HEK293 (cell line): ENCODE data around the gene TBCK.

Source experiments
- CTCF ChIA-PET: fragments of 350-600 bp; formaldehyde crosslinking; extraction: SDS; loops from one replicate; lab custom pipeline; 2021; ENCODE audit warnings: antibody characterized with exemption; lab: Yijun Ruan, JAX
- POLR2A ChIA-PET: fragments of 300-600 bp; formaldehyde crosslinking; extraction: SDS; loops from one replicate; lab custom pipeline; 2020; ENCODE audit warnings: antibody characterized with exemption, inconsistent platforms; lab: Yijun Ruan, JAX
- H3K27ac ChIP-seq: fragments of 200-500 bp; sonication (Bioruptor generic); 2 replicates; pipeline ENCODE4 v1.5.1; 2014; ENCODE audit warnings: low read depth, low read length, control low read depth, inconsistent platforms; ENCODE audit errors: extremely low read depth
- H3K36me3 ChIP-seq, 2 experiments: fragments of 200-500 bp in 1 of 2; sonication (Bioruptor generic) in 1 of 2; 1 replicate in 1 of 2; 2 replicates in 1 of 2; pipeline ENCODE4 v1.5.1; 2014 to 2017; ENCODE audit warnings: inconsistent platforms in 2 of 2, low read length in 2 of 2; ENCODE audit not compliant: control insufficient read depth in 2 of 2, insufficient read depth in 1 of 2
- H3K4me1 ChIP-seq: fragments of 200-500 bp; sonication (Bioruptor generic); 2 replicates; pipeline ENCODE4 v1.5.1; 2014; ENCODE audit warnings: mild to moderate bottlenecking, low read length, inconsistent platforms; ENCODE audit not compliant: control insufficient read depth, insufficient read depth
- H3K4me3 ChIP-seq: 2 replicates; pipeline ENCODE4 v1.5.1; 2011; ENCODE audit warnings: low read depth, mild to moderate bottlenecking, control low read depth, low read length, moderate library complexity
- H3K9me3 ChIP-seq: fragments of 200-500 bp; sonication (Bioruptor generic); 2 replicates; pipeline ENCODE4 v1.5.1; 2014; ENCODE audit warnings: low read depth, low read length, inconsistent platforms; ENCODE audit not compliant: control insufficient read depth, insufficient read depth
- HOXA7 ChIP-seq: sonication (generic); formaldehyde crosslinking; IDR thresholded peaks from 2 replicates; pipeline ENCODE4 v1.8.1; 2022; ENCODE audit warnings: missing genetic modification reagents, borderline replicate concordance
- INSM2 ChIP-seq: fragments of 450-650 bp; formaldehyde crosslinking; IDR thresholded peaks from 2 replicates; pipeline ENCODE4 v1.5.1; 2016; ENCODE audit warnings: missing biosample characterization, missing genetic modification characterization
- KLF1 ChIP-seq: fragments of 450-650 bp; formaldehyde crosslinking; IDR thresholded peaks from 2 replicates; pipeline ENCODE4 v1.5.1; 2016; ENCODE audit warnings: missing biosample characterization, missing genetic modification characterization
- KLF8 ChIP-seq: fragments of 450-650 bp; formaldehyde crosslinking; IDR thresholded peaks from 2 replicates; pipeline ENCODE4 v1.5.1; 2016; ENCODE audit warnings: missing biosample characterization, missing genetic modification characterization
- PBX3 ChIP-seq: sonication (generic); formaldehyde crosslinking; IDR thresholded peaks from 2 replicates; pipeline ENCODE4 v1.8.1; 2022; ENCODE audit warnings: mild to moderate bottlenecking, moderate library complexity, missing genetic modification reagents
- ZNF155 ChIP-seq: fragments of 450-650 bp; formaldehyde crosslinking; IDR thresholded peaks from 2 replicates; pipeline ENCODE4 v1.5.1; 2016; ENCODE audit warnings: missing biosample characterization, missing genetic modification characterization
- ZNF19 ChIP-seq: fragments of 450-650 bp; formaldehyde crosslinking; IDR thresholded peaks from 2 replicates; pipeline ENCODE4; 2016; ENCODE audit warnings: missing biosample characterization, missing genetic modification characterization, low read depth
- ZNF324 ChIP-seq: fragments of 450-650 bp; formaldehyde crosslinking; IDR thresholded peaks from 2 replicates; pipeline ENCODE4 v1.5.1; 2016; ENCODE audit warnings: missing biosample characterization, missing genetic modification characterization
- ZNF362 ChIP-seq: fragments of 450-650 bp; formaldehyde crosslinking; IDR thresholded peaks from 2 replicates; pipeline ENCODE4 v1.5.1; 2016; ENCODE audit warnings: missing biosample characterization, missing genetic modification characterization
- ZNF426 ChIP-seq: fragments of 450-650 bp; formaldehyde crosslinking; IDR thresholded peaks from 2 replicates; pipeline ENCODE4 v1.5.1; 2017; ENCODE audit warnings: missing biosample characterization, missing genetic modification characterization, mild to moderate bottlenecking, inconsistent platforms, moderate library complexity
- ZNF645 ChIP-seq: fragments of 450-650 bp; formaldehyde crosslinking; IDR thresholded peaks from 2 replicates; pipeline ENCODE4; 2016; ENCODE audit warnings: missing biosample characterization, missing genetic modification characterization
- ZNF660 ChIP-seq: fragments of 450-650 bp; IDR thresholded peaks from 2 replicates; pipeline ENCODE4 v1.5.1; 2018; ENCODE audit warnings: missing biosample characterization, mild to moderate bottlenecking, missing genetic modification characterization
- ZNF768 ChIP-seq: fragments of 450-650 bp; formaldehyde crosslinking; IDR thresholded peaks from 2 replicates; pipeline ENCODE4 v1.5.1; 2018; ENCODE audit warnings: missing biosample characterization, mild to moderate bottlenecking, missing genetic modification characterization
- ZNF777 ChIP-seq: fragments of 450-650 bp; formaldehyde crosslinking; IDR thresholded peaks from 2 replicates; pipeline ENCODE4 v1.5.1; 2017; ENCODE audit warnings: missing biosample characterization, missing genetic modification characterization, borderline replicate concordance
- ZNF791 ChIP-seq: fragments of 450-650 bp; formaldehyde crosslinking; IDR thresholded peaks from 2 replicates; pipeline ENCODE4 v1.5.1; 2016; ENCODE audit warnings: missing biosample characterization, missing genetic modification characterization
- ZNF843 ChIP-seq: fragments of 450-650 bp; formaldehyde crosslinking; IDR thresholded peaks from 2 replicates; pipeline ENCODE4 v1.5.1; 2016; ENCODE audit warnings: missing biosample characterization, missing genetic modification characterization
- TF ChIP-seq, protein P1 (sequence below): fragments of 450-650 bp; formaldehyde crosslinking; IDR thresholded peaks from 2 replicates; pipeline ENCODE4 v1.5.1; 2016; ENCODE audit warnings: missing biosample characterization, missing genetic modification characterization
- TF ChIP-seq, protein P2 (sequence below): fragments of 450-650 bp; formaldehyde crosslinking; IDR thresholded peaks from 2 replicates; pipeline ENCODE4 v1.5.1; 2016; ENCODE audit warnings: missing biosample characterization, missing genetic modification characterization
- TF ChIP-seq, protein P3 (sequence below): fragments of 450-650 bp; formaldehyde crosslinking; IDR thresholded peaks from 2 replicates; pipeline ENCODE4 v1.5.1; 2017; ENCODE audit warnings: missing biosample characterization, missing genetic modification characterization
- TF ChIP-seq, protein P4 (sequence below): fragments of 450-650 bp; formaldehyde crosslinking; IDR thresholded peaks from 2 replicates; pipeline ENCODE4 v1.5.1; 2017; ENCODE audit warnings: missing biosample characterization, missing genetic modification characterization

TBCK gene

GRCh38 chr4:106318511-106318910 lies 2.5 kb upstream of the TBCK start (continued):
- TF ChIP-seq ZNF155 (tag by site-specific recombination) = no peak
- TF ChIP-seq INSM2 (tag by site-specific recombination) = no peak
- no peak for TF ChIP-seq ZNF362

- ChIA-PET POLR2A (no interaction called here), CTCF (no interaction called here)
- H3K36me3 ChIP-seq = peaks cover 0 to 10% of the 10 kb centered on the region in 2 experiments; a peak in 1 of 3 replicates
- H3K27ac ChIP-seq = no peak overlapping the region
- no peak overlapping the region for H3K4me3 ChIP-seq
- TF ChIP-seq, protein P1, sequence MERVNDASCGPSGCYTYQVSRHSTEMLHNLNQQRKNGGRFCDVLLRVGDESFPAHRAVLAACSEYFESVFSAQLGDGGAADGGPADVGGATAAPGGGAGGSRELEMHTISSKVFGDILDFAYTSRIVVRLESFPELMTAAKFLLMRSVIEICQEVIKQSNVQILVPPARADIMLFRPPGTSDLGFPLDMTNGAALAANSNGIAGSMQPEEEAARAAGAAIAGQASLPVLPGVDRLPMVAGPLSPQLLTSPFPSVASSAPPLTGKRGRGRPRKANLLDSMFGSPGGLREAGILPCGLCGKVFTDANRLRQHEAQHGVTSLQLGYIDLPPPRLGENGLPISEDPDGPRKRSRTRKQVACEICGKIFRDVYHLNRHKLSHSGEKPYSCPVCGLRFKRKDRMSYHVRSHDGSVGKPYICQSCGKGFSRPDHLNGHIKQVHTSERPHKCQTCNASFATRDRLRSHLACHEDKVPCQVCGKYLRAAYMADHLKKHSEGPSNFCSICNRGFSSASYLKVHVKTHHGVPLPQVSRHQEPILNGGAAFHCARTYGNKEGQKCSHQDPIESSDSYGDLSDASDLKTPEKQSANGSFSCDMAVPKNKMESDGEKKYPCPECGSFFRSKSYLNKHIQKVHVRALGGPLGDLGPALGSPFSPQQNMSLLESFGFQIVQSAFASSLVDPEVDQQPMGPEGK (tag by site-specific recombination) = no peak
- TF ChIP-seq ZNF19 (tag by site-specific recombination) = no peak
- TF ChIP-seq, protein P2, sequence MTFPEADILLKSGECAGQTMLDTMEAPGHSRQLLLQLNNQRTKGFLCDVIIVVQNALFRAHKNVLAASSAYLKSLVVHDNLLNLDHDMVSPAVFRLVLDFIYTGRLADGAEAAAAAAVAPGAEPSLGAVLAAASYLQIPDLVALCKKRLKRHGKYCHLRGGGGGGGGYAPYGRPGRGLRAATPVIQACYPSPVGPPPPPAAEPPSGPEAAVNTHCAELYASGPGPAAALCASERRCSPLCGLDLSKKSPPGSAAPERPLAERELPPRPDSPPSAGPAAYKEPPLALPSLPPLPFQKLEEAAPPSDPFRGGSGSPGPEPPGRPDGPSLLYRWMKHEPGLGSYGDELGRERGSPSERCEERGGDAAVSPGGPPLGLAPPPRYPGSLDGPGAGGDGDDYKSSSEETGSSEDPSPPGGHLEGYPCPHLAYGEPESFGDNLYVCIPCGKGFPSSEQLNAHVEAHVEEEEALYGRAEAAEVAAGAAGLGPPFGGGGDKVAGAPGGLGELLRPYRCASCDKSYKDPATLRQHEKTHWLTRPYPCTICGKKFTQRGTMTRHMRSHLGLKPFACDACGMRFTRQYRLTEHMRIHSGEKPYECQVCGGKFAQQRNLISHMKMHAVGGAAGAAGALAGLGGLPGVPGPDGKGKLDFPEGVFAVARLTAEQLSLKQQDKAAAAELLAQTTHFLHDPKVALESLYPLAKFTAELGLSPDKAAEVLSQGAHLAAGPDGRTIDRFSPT = no peak
- TF ChIP-seq KLF8 (tag by site-specific recombination) = no peak
- no peak for TF ChIP-seq ZNF660
- no peak for TF ChIP-seq HOXA7 (CRISPR knock-in tag)
- TF ChIP-seq ZNF768 = no peak
- TF ChIP-seq ZNF791 (tag by site-specific recombination) = no peak
- TF ChIP-seq KLF1 (tag by site-specific recombination) = no peak
- TF ChIP-seq ZNF426 = no peak
- TF ChIP-seq ZNF324 (tag by site-specific recombination) = no peak
- TF ChIP-seq, protein P3, sequence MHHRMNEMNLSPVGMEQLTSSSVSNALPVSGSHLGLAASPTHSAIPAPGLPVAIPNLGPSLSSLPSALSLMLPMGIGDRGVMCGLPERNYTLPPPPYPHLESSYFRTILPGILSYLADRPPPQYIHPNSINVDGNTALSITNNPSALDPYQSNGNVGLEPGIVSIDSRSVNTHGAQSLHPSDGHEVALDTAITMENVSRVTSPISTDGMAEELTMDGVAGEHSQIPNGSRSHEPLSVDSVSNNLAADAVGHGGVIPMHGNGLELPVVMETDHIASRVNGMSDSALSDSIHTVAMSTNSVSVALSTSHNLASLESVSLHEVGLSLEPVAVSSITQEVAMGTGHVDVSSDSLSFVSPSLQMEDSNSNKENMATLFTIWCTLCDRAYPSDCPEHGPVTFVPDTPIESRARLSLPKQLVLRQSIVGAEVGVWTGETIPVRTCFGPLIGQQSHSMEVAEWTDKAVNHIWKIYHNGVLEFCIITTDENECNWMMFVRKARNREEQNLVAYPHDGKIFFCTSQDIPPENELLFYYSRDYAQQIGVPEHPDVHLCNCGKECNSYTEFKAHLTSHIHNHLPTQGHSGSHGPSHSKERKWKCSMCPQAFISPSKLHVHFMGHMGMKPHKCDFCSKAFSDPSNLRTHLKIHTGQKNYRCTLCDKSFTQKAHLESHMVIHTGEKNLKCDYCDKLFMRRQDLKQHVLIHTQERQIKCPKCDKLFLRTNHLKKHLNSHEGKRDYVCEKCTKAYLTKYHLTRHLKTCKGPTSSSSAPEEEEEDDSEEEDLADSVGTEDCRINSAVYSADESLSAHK (tag by site-specific recombination) = no peak
- TF ChIP-seq ZNF843 (tag by site-specific recombination) = no peak
- TF ChIP-seq, protein P4, sequence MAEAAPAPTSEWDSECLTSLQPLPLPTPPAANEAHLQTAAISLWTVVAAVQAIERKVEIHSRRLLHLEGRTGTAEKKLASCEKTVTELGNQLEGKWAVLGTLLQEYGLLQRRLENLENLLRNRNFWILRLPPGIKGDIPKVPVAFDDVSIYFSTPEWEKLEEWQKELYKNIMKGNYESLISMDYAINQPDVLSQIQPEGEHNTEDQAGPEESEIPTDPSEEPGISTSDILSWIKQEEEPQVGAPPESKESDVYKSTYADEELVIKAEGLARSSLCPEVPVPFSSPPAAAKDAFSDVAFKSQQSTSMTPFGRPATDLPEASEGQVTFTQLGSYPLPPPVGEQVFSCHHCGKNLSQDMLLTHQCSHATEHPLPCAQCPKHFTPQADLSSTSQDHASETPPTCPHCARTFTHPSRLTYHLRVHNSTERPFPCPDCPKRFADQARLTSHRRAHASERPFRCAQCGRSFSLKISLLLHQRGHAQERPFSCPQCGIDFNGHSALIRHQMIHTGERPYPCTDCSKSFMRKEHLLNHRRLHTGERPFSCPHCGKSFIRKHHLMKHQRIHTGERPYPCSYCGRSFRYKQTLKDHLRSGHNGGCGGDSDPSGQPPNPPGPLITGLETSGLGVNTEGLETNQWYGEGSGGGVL (tag by site-specific recombination) = no peak
- no peak for TF ChIP-seq ZNF645
- no peak for TF ChIP-seq PBX3 (CRISPR knock-in tag)
- no peak for TF ChIP-seq ZNF777 (tag by site-specific recombination)
- peaks cover under 1% of the 10 kb centered on the region; the same call in 1 of the 2 replicates for H3K4me1 ChIP-seq
- H3K9me3 ChIP-seq = no peaks in the 10 kb centered on the region
These were observed 1.8 kb upstream of the TBCK start for GRCh38 chr4:106317815-106318214.
